SJSA1 (cell line): Measurements from ENCODE around the gene PUM2. TPM values are rescaled to one million over a fixed set of nuclear protein-coding genes. Genes with fewer than 3 reads are reported as not detected.

Source experiments
- DNase-seq, 2 experiments: peaks; one replicate each; pipeline ENCODE4 v3.0.0-alpha.2; 2015 to 2020; ENCODE audit warnings: low spot score in 2 of 2, low read depth in 1 of 2
- H3K27ac ChIP-seq: fragments of 250-450 bp; sonication (Bioruptor Pico); 2 replicates; pipeline ENCODE4 v1.5.1; 2020; ENCODE audit warnings: mild to moderate bottlenecking, moderate library complexity
- H3K27me3 ChIP-seq: fragments of 250-450 bp; sonication (Bioruptor Pico); replicated peaks from 2 replicates; pipeline ENCODE4 v1.5.1; 2020; ENCODE audit warnings: mild to moderate bottlenecking, moderate library complexity
- H3K36me3 ChIP-seq: fragments of 250-450 bp; sonication (Bioruptor Pico); 2 replicates; pipeline ENCODE4 v1.5.1; 2020; ENCODE audit warnings: mild to moderate bottlenecking
- H3K4me1 ChIP-seq: fragments of 250-450 bp; sonication (Bioruptor Pico); replicated peaks from 2 replicates; pipeline ENCODE4 v1.6.1; 2021; ENCODE audit warnings: mild to moderate bottlenecking
- H3K4me3 ChIP-seq: fragments of 250-450 bp; sonication (Bioruptor Pico); 2 replicates; pipeline ENCODE4 v1.5.1; 2020; ENCODE audit warnings: mild to moderate bottlenecking
- H3K9me3 ChIP-seq: fragments of 250-450 bp; sonication (Bioruptor Pico); replicated peaks from 2 replicates; pipeline ENCODE4 v1.5.1; 2020; ENCODE audit warnings: mild to moderate bottlenecking
- total RNA-seq: library from RNA; depleted of rRNA; stranded (reverse); fragments of >200 nt; shearing (Covaris generic); gene quantifications from 2 replicates; pipeline ENCODE4 v1.2.3, GENCODE V29; 2014; rRNA removed

Gene PUM2, protein sequence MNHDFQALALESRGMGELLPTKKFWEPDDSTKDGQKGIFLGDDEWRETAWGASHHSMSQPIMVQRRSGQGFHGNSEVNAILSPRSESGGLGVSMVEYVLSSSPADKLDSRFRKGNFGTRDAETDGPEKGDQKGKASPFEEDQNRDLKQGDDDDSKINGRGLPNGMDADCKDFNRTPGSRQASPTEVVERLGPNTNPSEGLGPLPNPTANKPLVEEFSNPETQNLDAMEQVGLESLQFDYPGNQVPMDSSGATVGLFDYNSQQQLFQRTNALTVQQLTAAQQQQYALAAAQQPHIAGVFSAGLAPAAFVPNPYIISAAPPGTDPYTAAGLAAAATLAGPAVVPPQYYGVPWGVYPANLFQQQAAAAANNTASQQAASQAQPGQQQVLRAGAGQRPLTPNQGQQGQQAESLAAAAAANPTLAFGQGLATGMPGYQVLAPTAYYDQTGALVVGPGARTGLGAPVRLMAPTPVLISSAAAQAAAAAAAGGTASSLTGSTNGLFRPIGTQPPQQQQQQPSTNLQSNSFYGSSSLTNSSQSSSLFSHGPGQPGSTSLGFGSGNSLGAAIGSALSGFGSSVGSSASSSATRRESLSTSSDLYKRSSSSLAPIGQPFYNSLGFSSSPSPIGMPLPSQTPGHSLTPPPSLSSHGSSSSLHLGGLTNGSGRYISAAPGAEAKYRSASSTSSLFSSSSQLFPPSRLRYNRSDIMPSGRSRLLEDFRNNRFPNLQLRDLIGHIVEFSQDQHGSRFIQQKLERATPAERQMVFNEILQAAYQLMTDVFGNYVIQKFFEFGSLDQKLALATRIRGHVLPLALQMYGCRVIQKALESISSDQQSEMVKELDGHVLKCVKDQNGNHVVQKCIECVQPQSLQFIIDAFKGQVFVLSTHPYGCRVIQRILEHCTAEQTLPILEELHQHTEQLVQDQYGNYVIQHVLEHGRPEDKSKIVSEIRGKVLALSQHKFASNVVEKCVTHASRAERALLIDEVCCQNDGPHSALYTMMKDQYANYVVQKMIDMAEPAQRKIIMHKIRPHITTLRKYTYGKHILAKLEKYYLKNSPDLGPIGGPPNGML
- 23.4 and 39.9 TPM in 2 replicates for total RNA-seq

GRCh38 chr2:20350753-20351554 lies at the start of gene PUM2:
Gene PUM2, minus strand, starts transcription at chr2:20350844. Its CDS starts 23,484 bp downstream, at chr2:20327360.
- Histone ChIP-seq H3K9me3 (no peaks in the 10 kb centered on the region), H3K36me3 (peaks cover 19% of the 10 kb centered on the region), H3K27me3 (no peaks in the 10 kb centered on the region), H3K27ac (peak within 1 kb of the TSS; percentile 95), H3K4me1 (peaks cover 18% of the 10 kb centered on the region), H3K4me3 (peak within 1 kb of the TSS; percentile 92)
- peak; percentile 93 to 94 for DNase-seq

DNA sequence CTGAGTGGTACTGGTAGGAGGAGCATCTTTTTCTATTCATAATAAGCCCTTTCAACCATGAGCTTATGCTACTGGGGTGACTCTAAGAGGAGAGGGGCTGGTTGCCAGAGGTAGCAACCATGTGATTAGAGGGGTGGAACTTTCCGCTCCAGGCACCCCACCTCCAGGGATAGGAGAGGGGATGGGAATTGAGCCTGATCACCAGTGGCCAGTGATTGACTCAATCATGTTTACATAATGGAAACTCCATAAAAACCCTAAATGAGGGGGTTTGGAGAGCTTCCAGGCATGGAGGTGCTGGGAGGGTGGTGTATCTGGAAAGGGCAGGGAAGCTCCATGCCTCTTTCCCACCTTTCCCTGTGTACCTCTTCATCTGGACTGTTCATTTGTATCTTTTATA lies 49.7 kb upstream of the PUM2 start:
- no peak overlapping the region for H3K4me3 ChIP-seq
- no peak overlapping the region for H3K27ac ChIP-seq
- H3K4me1 ChIP-seq, result no peaks in the 10 kb centered on the region
- H3K27me3 ChIP-seq, result no peaks in the 10 kb centered on the region
- no peaks in the 10 kb centered on the region for H3K36me3 ChIP-seq
- no peak for DNase-seq
- no peaks in the 10 kb centered on the region for H3K9me3 ChIP-seq

GRCh38 chr2:20398956-20399567 lies 48.4 kb upstream of the PUM2 start:
- DNase-seq, result no peak
- no peaks in the 10 kb centered on the region for H3K36me3 ChIP-seq

GRCh38 chr2:20397811-20398447 lies 47.3 kb upstream of the PUM2 start:
- Histone ChIP-seq H3K4me3 (no peak overlapping the region), H3K36me3 (no peaks in the 10 kb centered on the region), H3K9me3 (no peaks in the 10 kb centered on the region), H3K27ac (no peak overlapping the region), H3K27me3 (no peaks in the 10 kb centered on the region), H3K4me1 (no peaks in the 10 kb centered on the region)
- no peak for DNase-seq

More at GRCh38 chr2:20398956-20399567, 48.4 kb upstream of the PUM2 start:
- Histone ChIP-seq H3K9me3 (no peaks in the 10 kb centered on the region), H3K4me1 (no peaks in the 10 kb centered on the region), H3K27me3 (no peaks in the 10 kb centered on the region), H3K4me3 (no peak overlapping the region), H3K27ac (no peak overlapping the region)

DNA sequence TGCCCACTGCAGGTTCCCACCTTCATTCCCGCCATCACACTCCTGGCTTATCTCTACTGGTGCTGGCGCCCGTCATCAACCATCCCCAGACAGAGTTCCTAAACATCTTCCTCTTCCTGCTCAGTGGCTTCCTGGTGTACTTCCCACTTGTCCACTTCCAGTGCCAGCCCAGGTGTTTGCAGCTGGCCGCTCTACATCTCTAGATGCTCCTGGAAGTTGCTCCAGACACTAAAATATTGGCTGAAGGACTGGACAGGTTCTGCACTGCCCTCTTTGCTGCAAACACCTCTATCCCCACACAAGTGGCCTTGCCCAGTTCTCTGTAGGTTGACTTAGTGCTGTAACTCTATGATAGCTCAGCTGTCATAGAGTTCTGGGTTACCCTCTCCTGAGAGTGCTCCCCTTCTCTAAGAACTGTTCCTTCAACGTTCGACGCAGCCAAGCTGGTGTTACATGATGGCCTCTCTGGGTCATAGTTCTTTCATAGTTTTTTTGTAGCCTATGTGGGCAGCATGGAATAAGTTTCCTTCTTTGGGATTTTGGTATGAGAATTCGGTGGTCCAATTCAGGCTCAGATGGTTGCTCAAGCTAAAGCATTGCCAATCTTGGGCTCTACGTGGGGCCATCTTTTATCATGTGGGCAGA lies 45.8 kb upstream of the PUM2 start:
- Histone ChIP-seq H3K36me3 (no peaks in the 10 kb centered on the region), H3K27ac (no peak overlapping the region), H3K4me3 (no peak overlapping the region), H3K27me3 (no peaks in the 10 kb centered on the region), H3K4me1 (no peaks in the 10 kb centered on the region), H3K9me3 (no peaks in the 10 kb centered on the region)
- no peak for DNase-seq

DNA sequence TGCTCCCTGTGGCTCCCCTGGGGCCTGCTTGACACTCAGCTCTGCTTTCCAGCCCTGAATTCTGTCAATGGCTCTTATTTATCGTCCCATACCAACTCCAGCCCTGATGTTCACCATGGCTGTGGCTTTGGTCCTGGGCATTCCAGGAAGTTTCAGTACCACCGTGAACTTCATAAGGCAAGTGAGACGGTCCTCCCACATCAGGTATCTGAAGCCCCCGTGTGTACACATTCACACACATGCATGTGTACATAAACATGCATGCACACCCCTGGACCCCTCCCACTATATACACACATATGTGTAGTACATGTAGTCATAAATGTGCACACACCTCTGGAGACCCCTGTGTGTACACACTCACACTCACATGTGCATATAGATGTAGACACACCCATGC lies 43.3 kb upstream of the PUM2 start:
- no peak overlapping the region for H3K27ac ChIP-seq
- no peak for DNase-seq
- H3K9me3 ChIP-seq, result no peaks in the 10 kb centered on the region
- H3K4me1 ChIP-seq, result no peaks in the 10 kb centered on the region
- H3K36me3 ChIP-seq, result no peaks in the 10 kb centered on the region
- H3K27me3 ChIP-seq, result no peaks in the 10 kb centered on the region
- H3K4me3 ChIP-seq, result no peak overlapping the region

GRCh38 chr2:20391951-20392699 lies 41.5 kb upstream of the PUM2 start:
- H3K9me3 ChIP-seq, result no peaks in the 10 kb centered on the region
- peak in 1 of 2 experiments; percentile 41 for DNase-seq
- H3K4me3 ChIP-seq, result no peak overlapping the region
- H3K27ac ChIP-seq, result no peak overlapping the region
- H3K36me3 ChIP-seq, result no peaks in the 10 kb centered on the region
- no peaks in the 10 kb centered on the region for H3K27me3 ChIP-seq
- no peaks in the 10 kb centered on the region for H3K4me1 ChIP-seq

GRCh38 chr2:20390524-20391123 lies 40.0 kb upstream of the PUM2 start:
- DNase-seq, result no peak
- no peak overlapping the region for H3K4me3 ChIP-seq
- H3K9me3 ChIP-seq, result no peaks in the 10 kb centered on the region
- no peaks in the 10 kb centered on the region for H3K36me3 ChIP-seq
- H3K4me1 ChIP-seq, result no peaks in the 10 kb centered on the region
- no peaks in the 10 kb centered on the region for H3K27me3 ChIP-seq
- H3K27ac ChIP-seq, result no peak overlapping the region

- Histone ChIP-seq H3K27me3 (no peaks in the 10 kb centered on the region), H3K4me3 (no peak overlapping the region), H3K27ac (no peak overlapping the region), H3K36me3 (no peaks in the 10 kb centered on the region), H3K4me1 (peaks cover 6% of the 10 kb centered on the region; the same call in 1 of the 2 replicates), H3K9me3 (no peaks in the 10 kb centered on the region)
- no peak for DNase-seq
Observed at GRCh38 chr2:20384953-20385352, 34.3 kb upstream of the PUM2 start.

- H3K4me3 ChIP-seq, result no peak overlapping the region
- peaks cover 14% of the 10 kb centered on the region for H3K4me1 ChIP-seq
- peak in 1 of 2 experiments; percentile 14 for DNase-seq
- H3K9me3 ChIP-seq, result no peaks in the 10 kb centered on the region
- no peaks in the 10 kb centered on the region for H3K36me3 ChIP-seq
- H3K27ac ChIP-seq, result peak overlapping the region; percentile 13; the same call in 1 of the 2 replicates
- no peaks in the 10 kb centered on the region for H3K27me3 ChIP-seq
Observed at GRCh38 chr2:20382965-20383810, 32.5 kb upstream of the PUM2 start.

- Histone ChIP-seq H3K4me3 (no peak overlapping the region), H3K36me3 (no peaks in the 10 kb centered on the region), H3K27me3 (no peaks in the 10 kb centered on the region), H3K4me1 (peaks cover 14% of the 10 kb centered on the region), H3K27ac (no peak overlapping the region), H3K9me3 (no peaks in the 10 kb centered on the region)
- DNase-seq, result peak in 1 of 2 experiments; percentile 10
Observed at GRCh38 chr2:20381457-20381856, 30.8 kb upstream of the PUM2 start.
